HCT116 (cell line): ENCODE data around the gene APBB1IP. TPM values are rescaled to one million over a fixed set of nuclear protein-coding genes. Genes with fewer than 3 reads are reported as not detected.

Experiments used
- ATAC-seq: fragments of 200-7000 bp; cut with Tn5 transposase; 2 replicates; pipeline ENCODE4 v1.9.1; 2020; ENCODE audit warnings: mild to moderate bottlenecking, moderate library complexity
- BruUV-seq: library from RNA; stranded (reverse); fragments of 400-500 nt; replicated peaks from 2 replicates; lab custom pipeline; 2021; lab: Mats Ljungman, UMichigan
- CTCF ChIA-PET: fragments of 300-600 bp; sonication (Branson Sonifier 250); formaldehyde crosslinking; loops from one replicate; lab custom pipeline; 2021; ENCODE audit warnings: antibody characterized with exemption; lab: Charles Lee
- POLR2A ChIA-PET: fragments of 300-600, 350-600 bp; sonication (Branson Sonifier 250); formaldehyde crosslinking; loops from one replicate; lab custom pipeline; 2021; ENCODE audit warnings: antibody characterized with exemption; lab: Charles Lee
- RAD21 ChIA-PET, 2 experiments: fragments of 300-600 bp; sonication (Branson Sonifier 250); formaldehyde crosslinking; loops; one replicate each; lab custom pipeline; 2023; ENCODE audit warnings: low total read pairs in 2 of 2; ENCODE audit not compliant: uncharacterized antibody in 2 of 2, unreplicated experiment in 2 of 2, low non-redundant PET in 1 of 2; lab: Charles Lee
- DNase-seq: peaks from one replicate; pipeline ENCODE4 v3.0.0-alpha.2; 2010; ENCODE audit warnings: low read depth, low spot score
- H2AFZ ChIP-seq: fragments of 200-600 bp; shearing (Covaris generic), sonication (generic); 2 replicates; pipeline ENCODE4 v1.6.1; 2017; ENCODE audit warnings: low read depth, mixed run types, mixed read lengths, antibody characterized with exemption, low read length; ENCODE audit not compliant: poor library complexity, severe bottlenecking
- H3K27ac ChIP-seq: 2 replicates; pipeline ENCODE4 v1.5.1; 2012; ENCODE audit warnings: low read depth, low read length
- H3K27me3 ChIP-seq: fragments of 200-600 bp; sonication (generic); 2 replicates; pipeline ENCODE4 v1.6.1; 2016; ENCODE audit warnings: mixed run types, low read length, mixed read lengths; ENCODE audit not compliant: insufficient read depth
- H3K36me3 ChIP-seq, 2 experiments: fragments of 200-500 bp in 1 of 2; fragments of 200-600 bp in 1 of 2; sonication (Bioruptor generic) in 1 of 2; sonication (generic) in 1 of 2; 2 replicates each; pipeline versions ENCODE4 v1.5.1 to v1.6.1; 2014 to 2016; ENCODE audit warnings: low read length in 2 of 2, inconsistent platforms in 1 of 2, mixed read lengths in 1 of 2, mixed run types in 1 of 2; ENCODE audit not compliant: insufficient read depth in 2 of 2, control insufficient read depth in 1 of 2
- H3K4me1 ChIP-seq, 2 experiments: fragments of 200-600 bp in 1 of 2; sonication (generic) in 1 of 2; 2 replicates each; pipeline versions ENCODE4 v1.5.1 to v1.6.1; 2012 to 2017; ENCODE audit warnings: low read length in 2 of 2, inconsistent platforms in 1 of 2, mild to moderate bottlenecking in 1 of 2, mixed read lengths in 1 of 2, mixed run types in 1 of 2, moderate library complexity in 1 of 2; ENCODE audit not compliant: insufficient read depth in 2 of 2, control insufficient read depth in 1 of 2
- H3K4me2 ChIP-seq: fragments of 200-600 bp; sonication (generic); 2 replicates; pipeline ENCODE4 v1.6.1; 2017; ENCODE audit warnings: mixed run types, low read length, mixed read lengths
- H3K4me3 ChIP-seq, 2 experiments: fragments of 200-600 bp in 1 of 2; sonication (generic) in 1 of 2; replicated peaks in 1 of 2; 2 replicates each; pipeline ENCODE4 v1.5.1; 2011 to 2016; ENCODE audit warnings: low read length in 2 of 2, control low read depth in 1 of 2, low read depth in 1 of 2, mild to moderate bottlenecking in 1 of 2, mixed read lengths in 1 of 2, mixed run types in 1 of 2
- H3K79me2 ChIP-seq: fragments of 200-600 bp; sonication (generic); 2 replicates; pipeline ENCODE4 v1.6.1; 2017; ENCODE audit warnings: mild to moderate bottlenecking, mixed run types, low read length, moderate library complexity, mixed read lengths; ENCODE audit not compliant: insufficient read depth
- H3K9ac ChIP-seq: fragments of 200-600 bp; sonication (generic); 2 replicates; pipeline ENCODE4 v1.6.1; 2016; ENCODE audit warnings: low read length, mixed read lengths
- H3K9me2 ChIP-seq: fragments of 200-600 bp; sonication (generic), shearing (Covaris generic); 2 replicates; pipeline ENCODE4 v1.6.1; 2017; ENCODE audit warnings: mixed run types, mild to moderate bottlenecking, moderate library complexity; ENCODE audit not compliant: insufficient read depth
- H3K9me3 ChIP-seq, 2 experiments: fragments of 200-500 bp in 1 of 2; fragments of 200-600 bp in 1 of 2; sonication (Bioruptor generic) in 1 of 2; sonication (generic) in 1 of 2; 2 replicates each; pipeline ENCODE4 v1.6.1; 2014 to 2017; ENCODE audit warnings: low read length in 2 of 2, mixed read lengths in 2 of 2, inconsistent platforms in 1 of 2, low read depth in 1 of 2, mild to moderate bottlenecking in 1 of 2, mixed run types in 1 of 2, moderate library complexity in 1 of 2; ENCODE audit not compliant: control insufficient read depth in 1 of 2, insufficient read depth in 1 of 2
- H4K20me1 ChIP-seq: fragments of 200-600 bp; sonication (generic), shearing (Covaris generic); 2 replicates; pipeline ENCODE4 v1.6.1; 2017; ENCODE audit warnings: mixed run types, mild to moderate bottlenecking, moderate library complexity; ENCODE audit not compliant: insufficient read depth
- CBX3 ChIP-seq: IDR thresholded peaks from 2 replicates; pipeline ENCODE4 v1.6.1; 2012; ENCODE audit warnings: low read depth
- FOSL1 ChIP-seq: IDR thresholded peaks from 2 replicates; pipeline ENCODE4 v1.6.1; 2012; ENCODE audit warnings: low read depth
- JUND ChIP-seq: IDR thresholded peaks from 2 replicates; pipeline ENCODE4 v1.6.1; 2012
- POLR2A ChIP-seq: IDR thresholded peaks from 2 replicates; pipeline ENCODE4 v1.7.0; 2011; ENCODE audit warnings: borderline replicate concordance; ENCODE audit not compliant: insufficient read depth, insufficient read length; ENCODE audit errors: extremely low read depth
- POLR2AphosphoS5 ChIP-seq: IDR thresholded peaks from 2 replicates; pipeline ENCODE4 v1.6.1; 2011; ENCODE audit warnings: mild to moderate bottlenecking, low read depth, low read length, moderate library complexity
- SIN3A ChIP-seq: IDR thresholded peaks from 2 replicates; pipeline ENCODE4 v1.6.1; 2012; ENCODE audit warnings: low read depth
- SRF ChIP-seq: IDR thresholded peaks from 2 replicates; pipeline ENCODE4 v1.6.1; 2012; ENCODE audit warnings: low read depth
- ZBTB33 ChIP-seq: IDR thresholded peaks from 2 replicates; pipeline ENCODE4 v1.6.1; 2011; ENCODE audit warnings: mild to moderate bottlenecking, low read length, moderate library complexity; ENCODE audit not compliant: insufficient replicate concordance; ENCODE audit errors: extremely low read depth
- intact Hi-C: fragments of 100-400 bp; cut with micrococcal nuclease; formaldehyde crosslinking; loops from 2 replicates; pipeline ENCODE4 v1.10.0; 2022
- total RNA-seq: library from RNA; stranded (reverse); gene quantifications from one replicate; pipeline ENCODE4 v1.2.1, GENCODE V29; 2021; ENCODE audit not compliant: unreplicated experiment
- TF ChIP-seq, protein P1 (sequence below): IDR thresholded peaks from 2 replicates; pipeline ENCODE4 v1.6.1; 2012; ENCODE audit warnings: low read depth
- TF ChIP-seq, protein P2 (sequence below), 3 experiments: fragments of 200-600 bp in 1 of 3; sonication (generic) in 1 of 3; IDR thresholded peaks in 2 of 3; conservative IDR thresholded peaks in 1 of 3; 2 replicates each; pipeline ENCODE4 v1.5.1; 2012 to 2017; ENCODE audit warnings: low read depth in 2 of 3, low read length in 2 of 3, antibody characterized with exemption in 1 of 3, borderline replicate concordance in 1 of 3, control low read depth in 1 of 3, mild to moderate bottlenecking in 1 of 3, mixed read lengths in 1 of 3, mixed run types in 1 of 3, moderate library complexity in 1 of 3; ENCODE audit not compliant: insufficient read depth in 1 of 3

Gene APBB1IP
- total RNA-seq, 1 experiment from 2014 or later, result 0.27 TPM

DNA sequence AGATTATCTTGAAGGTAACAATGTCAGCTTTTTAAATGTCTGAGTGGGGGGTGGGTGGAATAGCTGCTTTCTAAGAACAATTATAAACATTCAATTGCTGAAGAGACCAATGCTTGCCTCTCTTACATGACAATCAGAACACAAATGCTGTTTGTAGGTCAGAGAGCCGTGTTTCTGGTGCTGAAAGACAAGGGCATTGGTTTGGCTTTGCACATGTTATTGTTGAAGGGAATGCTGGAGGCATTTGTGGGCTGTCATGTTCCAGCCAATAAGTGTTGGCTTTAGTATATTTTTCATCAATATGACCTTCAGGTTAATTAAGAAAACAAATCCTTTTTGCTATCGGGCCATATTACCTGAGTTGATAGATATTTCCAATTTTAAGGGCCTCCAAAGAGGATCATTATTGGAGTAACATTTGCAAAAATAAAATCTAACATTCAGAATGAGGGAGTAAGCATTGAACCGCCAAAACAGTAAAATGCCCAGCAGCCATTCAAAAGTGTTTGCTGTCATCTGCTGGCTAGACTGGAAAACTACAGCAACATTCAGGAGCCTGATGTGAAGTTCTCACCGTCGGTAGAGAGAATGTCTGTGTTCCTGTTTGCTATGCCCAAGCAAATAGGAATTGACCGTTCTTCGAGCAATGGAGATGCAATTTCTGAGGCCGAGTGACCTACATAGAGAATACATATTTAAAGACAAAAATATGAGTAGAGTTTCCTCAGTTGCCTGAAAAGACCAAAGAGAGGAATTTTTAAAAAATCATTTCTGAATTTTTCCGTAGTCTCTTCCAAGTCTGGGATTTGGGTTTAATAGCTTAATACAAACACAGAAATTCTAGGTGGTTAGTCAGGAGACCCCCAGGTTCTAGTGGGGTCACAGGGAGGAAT, 118.9 kb downstream of the APBB1IP start (continued):
- TF ChIP-seq, protein P1, sequence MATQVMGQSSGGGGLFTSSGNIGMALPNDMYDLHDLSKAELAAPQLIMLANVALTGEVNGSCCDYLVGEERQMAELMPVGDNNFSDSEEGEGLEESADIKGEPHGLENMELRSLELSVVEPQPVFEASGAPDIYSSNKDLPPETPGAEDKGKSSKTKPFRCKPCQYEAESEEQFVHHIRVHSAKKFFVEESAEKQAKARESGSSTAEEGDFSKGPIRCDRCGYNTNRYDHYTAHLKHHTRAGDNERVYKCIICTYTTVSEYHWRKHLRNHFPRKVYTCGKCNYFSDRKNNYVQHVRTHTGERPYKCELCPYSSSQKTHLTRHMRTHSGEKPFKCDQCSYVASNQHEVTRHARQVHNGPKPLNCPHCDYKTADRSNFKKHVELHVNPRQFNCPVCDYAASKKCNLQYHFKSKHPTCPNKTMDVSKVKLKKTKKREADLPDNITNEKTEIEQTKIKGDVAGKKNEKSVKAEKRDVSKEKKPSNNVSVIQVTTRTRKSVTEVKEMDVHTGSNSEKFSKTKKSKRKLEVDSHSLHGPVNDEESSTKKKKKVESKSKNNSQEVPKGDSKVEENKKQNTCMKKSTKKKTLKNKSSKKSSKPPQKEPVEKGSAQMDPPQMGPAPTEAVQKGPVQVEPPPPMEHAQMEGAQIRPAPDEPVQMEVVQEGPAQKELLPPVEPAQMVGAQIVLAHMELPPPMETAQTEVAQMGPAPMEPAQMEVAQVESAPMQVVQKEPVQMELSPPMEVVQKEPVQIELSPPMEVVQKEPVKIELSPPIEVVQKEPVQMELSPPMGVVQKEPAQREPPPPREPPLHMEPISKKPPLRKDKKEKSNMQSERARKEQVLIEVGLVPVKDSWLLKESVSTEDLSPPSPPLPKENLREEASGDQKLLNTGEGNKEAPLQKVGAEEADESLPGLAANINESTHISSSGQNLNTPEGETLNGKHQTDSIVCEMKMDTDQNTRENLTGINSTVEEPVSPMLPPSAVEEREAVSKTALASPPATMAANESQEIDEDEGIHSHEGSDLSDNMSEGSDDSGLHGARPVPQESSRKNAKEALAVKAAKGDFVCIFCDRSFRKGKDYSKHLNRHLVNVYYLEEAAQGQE, result no peak
- TF ChIP-seq CBX3, result no peak
- TF ChIP-seq SRF, result no peak
- no peak for TF ChIP-seq POLR2A

DNA sequence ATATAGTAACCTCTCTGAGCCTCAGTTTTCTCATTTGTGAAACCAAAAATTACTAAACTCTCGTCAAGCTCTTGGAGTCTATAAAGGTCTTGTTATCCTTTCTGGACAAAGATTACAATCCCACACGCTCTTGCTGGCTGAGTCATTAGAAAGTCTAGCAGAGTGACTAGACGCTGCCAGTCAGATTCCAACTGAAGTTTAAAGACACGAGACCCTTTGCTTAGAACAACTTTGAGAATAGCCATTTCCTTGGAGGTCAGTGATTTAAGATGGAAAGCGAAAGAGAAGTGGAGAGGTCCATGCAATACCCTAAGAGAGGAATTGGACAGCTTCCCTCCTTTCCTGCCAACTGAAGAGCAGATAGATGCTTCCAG, 119.5 kb downstream of the APBB1IP start:
- BruUV-seq, result no TSS peak
- TF ChIP-seq, protein P1, result no peak
- TF ChIP-seq CBX3 (no peak), POLR2AphosphoS5 (no peak), ZBTB33 (no peak), SIN3A (no peak), JUND (no peak), FOSL1 (no peak)
- TF ChIP-seq, protein P2, sequence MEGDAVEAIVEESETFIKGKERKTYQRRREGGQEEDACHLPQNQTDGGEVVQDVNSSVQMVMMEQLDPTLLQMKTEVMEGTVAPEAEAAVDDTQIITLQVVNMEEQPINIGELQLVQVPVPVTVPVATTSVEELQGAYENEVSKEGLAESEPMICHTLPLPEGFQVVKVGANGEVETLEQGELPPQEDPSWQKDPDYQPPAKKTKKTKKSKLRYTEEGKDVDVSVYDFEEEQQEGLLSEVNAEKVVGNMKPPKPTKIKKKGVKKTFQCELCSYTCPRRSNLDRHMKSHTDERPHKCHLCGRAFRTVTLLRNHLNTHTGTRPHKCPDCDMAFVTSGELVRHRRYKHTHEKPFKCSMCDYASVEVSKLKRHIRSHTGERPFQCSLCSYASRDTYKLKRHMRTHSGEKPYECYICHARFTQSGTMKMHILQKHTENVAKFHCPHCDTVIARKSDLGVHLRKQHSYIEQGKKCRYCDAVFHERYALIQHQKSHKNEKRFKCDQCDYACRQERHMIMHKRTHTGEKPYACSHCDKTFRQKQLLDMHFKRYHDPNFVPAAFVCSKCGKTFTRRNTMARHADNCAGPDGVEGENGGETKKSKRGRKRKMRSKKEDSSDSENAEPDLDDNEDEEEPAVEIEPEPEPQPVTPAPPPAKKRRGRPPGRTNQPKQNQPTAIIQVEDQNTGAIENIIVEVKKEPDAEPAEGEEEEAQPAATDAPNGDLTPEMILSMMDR (IDR thresholded peaks at IDR 0.05 in 2 of 3, conservative IDR thresholded peaks at IDR 0.05 in 1 of 3; ENCODE audit: borderline replicate concordance in 1 of 3, insufficient read depth in 1 of 3, low read depth in 2 of 3, low read length in 2 of 3), result no peak

More for the DNA sequence above, 119.5 kb downstream of the APBB1IP start:
- peaks cover 22% of the 10 kb centered on the region; the same call in 1 of the 2 replicates for H3K27me3 ChIP-seq
- POLR2A ChIA-PET, result no interaction called here
- peak overlapping the region; percentile 10 to 31 for H3K4me3 ChIP-seq
- H4K20me1 ChIP-seq, result no peaks in the 10 kb centered on the region
- intact Hi-C loops, result loop anchor here (5.0 kb wide), 2 partner anchors 680 to 830 kb away; no protein-coding TSS in a partner anchor
- H3K79me2 ChIP-seq, result no peaks in the 10 kb centered on the region
- CTCF ChIA-PET, result interaction anchor here (0.7 to 3.6 kb wide), 5 partner anchors 151 to 832 kb away, joined by 3 to 40 read pairs (median 6); no protein-coding TSS in a partner anchor
- ATAC-seq (peak; percentile 50), DNase-seq (no peak)
- H2AFZ ChIP-seq, result peak overlapping the region; percentile 83
- peak overlapping the region; percentile 57 for H3K4me2 ChIP-seq
- H3K9me3 ChIP-seq, result no peaks in the 10 kb centered on the region
- H3K4me1 ChIP-seq, result peaks cover 0 to 7% of the 10 kb centered on the region in 2 experiments; a peak in 2 of 4 replicates
- RAD21 ChIA-PET, result interaction anchor here (0.5 to 0.9 kb wide), 2 partner anchors 207 to 222 kb away, joined by 3 read pairs; no protein-coding TSS in a partner anchor
- H3K36me3 ChIP-seq, result no peaks in the 10 kb centered on the region
- H3K27ac ChIP-seq, result no peak overlapping the region
- H3K9me2 ChIP-seq, result no peaks in the 10 kb centered on the region
- H3K9ac ChIP-seq, result no peak overlapping the region
